Measurements from ENCODE around the gene ENOX1.

GRCh38 chr13:43698009-43698408, 88.8 kb downstream of the ENOX1 start:
- TF ChIP-seq POLR2A (IDR thresholded peaks at IDR 0.05; ENCODE audit: low read length) = no peak
- no peak for TF ChIP-seq CEBPB (IDR thresholded peaks at IDR 0.05)
- TF ChIP-seq, protein P1, sequence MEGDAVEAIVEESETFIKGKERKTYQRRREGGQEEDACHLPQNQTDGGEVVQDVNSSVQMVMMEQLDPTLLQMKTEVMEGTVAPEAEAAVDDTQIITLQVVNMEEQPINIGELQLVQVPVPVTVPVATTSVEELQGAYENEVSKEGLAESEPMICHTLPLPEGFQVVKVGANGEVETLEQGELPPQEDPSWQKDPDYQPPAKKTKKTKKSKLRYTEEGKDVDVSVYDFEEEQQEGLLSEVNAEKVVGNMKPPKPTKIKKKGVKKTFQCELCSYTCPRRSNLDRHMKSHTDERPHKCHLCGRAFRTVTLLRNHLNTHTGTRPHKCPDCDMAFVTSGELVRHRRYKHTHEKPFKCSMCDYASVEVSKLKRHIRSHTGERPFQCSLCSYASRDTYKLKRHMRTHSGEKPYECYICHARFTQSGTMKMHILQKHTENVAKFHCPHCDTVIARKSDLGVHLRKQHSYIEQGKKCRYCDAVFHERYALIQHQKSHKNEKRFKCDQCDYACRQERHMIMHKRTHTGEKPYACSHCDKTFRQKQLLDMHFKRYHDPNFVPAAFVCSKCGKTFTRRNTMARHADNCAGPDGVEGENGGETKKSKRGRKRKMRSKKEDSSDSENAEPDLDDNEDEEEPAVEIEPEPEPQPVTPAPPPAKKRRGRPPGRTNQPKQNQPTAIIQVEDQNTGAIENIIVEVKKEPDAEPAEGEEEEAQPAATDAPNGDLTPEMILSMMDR (IDR thresholded peaks at IDR 0.05) = no peak
- TF ChIP-seq RCOR1 (IDR thresholded peaks at IDR 0.05; ENCODE audit: low read depth, low read length) = no peak
- no peak for TF ChIP-seq EP300 (IDR thresholded peaks at IDR 0.05)
- no peak for TF ChIP-seq JUNB (IDR thresholded peaks at IDR 0.05)
- TF ChIP-seq, protein P2, sequence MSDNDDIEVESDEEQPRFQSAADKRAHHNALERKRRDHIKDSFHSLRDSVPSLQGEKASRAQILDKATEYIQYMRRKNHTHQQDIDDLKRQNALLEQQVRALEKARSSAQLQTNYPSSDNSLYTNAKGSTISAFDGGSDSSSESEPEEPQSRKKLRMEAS (IDR thresholded peaks at IDR 0.05) = no peak
- TF ChIP-seq MYC (IDR thresholded peaks at IDR 0.05; ENCODE audit: borderline replicate concordance, low read length) = no peak
- no peak for TF ChIP-seq GATA3 (IDR thresholded peaks at IDR 0.05; ENCODE audit: borderline replicate concordance)
- no peak for TF ChIP-seq SMC3 (IDR thresholded peaks at IDR 0.05)
- TF ChIP-seq TFCP2L1 (CRISPR knock-in tag; IDR thresholded peaks at IDR 0.05) = no peak
